Measurements from ENCODE around the gene TMEM91. TPM values are rescaled to one million over a fixed set of nuclear protein-coding genes. Genes with fewer than 3 reads are reported as not detected.

The TMEM91 gene
- polyA plus RNA-seq, 1 donor from 2014 or later, result 24.4 TPM

GRCh38 chr19:41357746-41358145, 18.6 kb upstream of the TMEM91 start:
- Histone ChIP-seq H2AFZ (ENCODE audit: low read depth, low read length) (no peak overlapping the region), H3K36me3 (ENCODE audit: insufficient read depth, low read length) (no peaks in the 10 kb centered on the region), H3K4me2 (ENCODE audit: low read length) (no peak overlapping the region), H3K27ac (ENCODE audit: low read length) (no peak overlapping the region), H3F3A (ENCODE audit: insufficient read depth, low read length, poor library complexity, severe bottlenecking) (no peaks in the 10 kb centered on the region), H3K79me2 (replicated peaks; ENCODE audit: insufficient read depth, low read length) (no peaks in the 10 kb centered on the region), H3K27me3 (ENCODE audit: insufficient read depth, low read depth, low read length) (peaks cover 19% of the 10 kb centered on the region), H3K9ac (ENCODE audit: low read length) (no peak overlapping the region), H4K20me1 (ENCODE audit: insufficient read depth) (no peaks in the 10 kb centered on the region), H3K9me2 (ENCODE audit: insufficient read depth, low read length) (no peaks in the 10 kb centered on the region), H3K9me3 (ENCODE audit: low read length) (no peaks in the 10 kb centered on the region), H3K4me3 (ENCODE audit: low read length) (no peak overlapping the region)
- TF ChIP-seq RAD21 (conservative IDR thresholded peaks at IDR 0.05) (no peak), REST (IDR thresholded peaks at IDR 0.05; ENCODE audit: borderline replicate concordance) (no peak), SMC3 (conservative IDR thresholded peaks at IDR 0.05; ENCODE audit: poor library complexity) (no peak), EP300 (conservative IDR thresholded peaks at IDR 0.05; ENCODE audit: poor library complexity, severe bottlenecking) (no peak), TAF1 (IDR thresholded peaks at IDR 0.05; ENCODE audit: low read depth) (no peak), POLR2AphosphoS5 (IDR thresholded peaks at IDR 0.05) (no peak), CTCF (IDR thresholded peaks at IDR 0.05; ENCODE audit: poor library complexity, severe bottlenecking) (no peak), MXI1 (conservative IDR thresholded peaks at IDR 0.05; ENCODE audit: poor library complexity, severe bottlenecking) (no peak), EZH2 (IDR thresholded peaks at IDR 0.05; ENCODE audit: borderline replicate concordance, insufficient read depth, low read length, poor library complexity, severe bottlenecking) (no peak)

- Histone ChIP-seq H3F3A (ENCODE audit: insufficient read depth, low read length, poor library complexity, severe bottlenecking) (peaks cover 5% of the 10 kb centered on the region), H3K9me3 (ENCODE audit: low read length) (no peaks in the 10 kb centered on the region), H3K27ac (ENCODE audit: low read length) (no peak overlapping the region), H3K4me2 (ENCODE audit: low read length) (no peak overlapping the region), H3K27me3 (ENCODE audit: insufficient read depth, low read depth, low read length) (no peaks in the 10 kb centered on the region), H4K20me1 (ENCODE audit: insufficient read depth) (no peaks in the 10 kb centered on the region), H3K9ac (ENCODE audit: low read length) (no peak overlapping the region), H3K4me3 (ENCODE audit: low read length) (no peak overlapping the region), H3K36me3 (ENCODE audit: insufficient read depth, low read length) (no peaks in the 10 kb centered on the region), H3K9me2 (ENCODE audit: insufficient read depth, low read length) (no peaks in the 10 kb centered on the region), H2AFZ (ENCODE audit: low read depth, low read length) (no peak overlapping the region), H3K79me2 (replicated peaks; ENCODE audit: insufficient read depth, low read length) (peaks cover 2% of the 10 kb centered on the region)
- TF ChIP-seq MXI1 (conservative IDR thresholded peaks at IDR 0.05; ENCODE audit: poor library complexity, severe bottlenecking) (no peak), REST (IDR thresholded peaks at IDR 0.05; ENCODE audit: borderline replicate concordance) (no peak), SMC3 (conservative IDR thresholded peaks at IDR 0.05; ENCODE audit: poor library complexity) (no peak), EP300 (conservative IDR thresholded peaks at IDR 0.05; ENCODE audit: poor library complexity, severe bottlenecking) (no peak), POLR2AphosphoS5 (IDR thresholded peaks at IDR 0.05) (no peak), TAF1 (IDR thresholded peaks at IDR 0.05; ENCODE audit: low read depth) (no peak), RAD21 (conservative IDR thresholded peaks at IDR 0.05) (no peak), CTCF (IDR thresholded peaks at IDR 0.05; ENCODE audit: poor library complexity, severe bottlenecking) (no peak), EZH2 (IDR thresholded peaks at IDR 0.05; ENCODE audit: borderline replicate concordance, insufficient read depth, low read length, poor library complexity, severe bottlenecking) (no peak)
Measured at GRCh38 chr19:41359741-41360140, 16.6 kb upstream of the TMEM91 start.

Data from neural cell (in vitro differentiated cells).